OCI-LY3 (cell line): Measurements from ENCODE around the gene NLRP3.

Experiments
- CTCF ChIP-seq: fragments of 200-600, 300-600 bp; sonication (generic); IDR thresholded peaks from 2 replicates; pipeline ENCODE4 v1.5.1; 2014; ENCODE audit warnings: antibody characterized with exemption, low read length, low read depth
- EZH2phosphoT487 ChIP-seq: fragments of 200-600 bp; shearing (Covaris generic); IDR thresholded peaks from 2 replicates; pipeline ENCODE4 v1.6.1; 2018; ENCODE audit warnings: antibody characterized with exemption, mixed run types, low read depth

- TF ChIP-seq CTCF, result peak; percentile 99
- TF ChIP-seq EZH2phosphoT487, result no peak
Measured at GRCh38 chr1:247487057-247487456, 71.1 kb downstream of the NLRP3 start.
